Activated effector memory CD4-positive, alpha-beta T cell treated with anti-CD3 and anti-CD28 coated beads, Interleukin-2, amount 50 U/mL, for 16 hours (primary cell): ENCODE results near the gene ARHGAP35.

Experiments
- DNase-seq: peaks from one replicate; pipeline ENCODE4 v3.0.0-alpha.2; 2020

Gene ARHGAP35

GRCh38 chr19:46904114-46905060, 43.6 kb downstream of the ARHGAP35 start:
- DNase-seq = no peak

- no peak for DNase-seq
These were observed 45.4 kb downstream of the ARHGAP35 start for GRCh38 chr19:46906221-46906620.

GRCh38 chr19:46907880-46908279, 47.1 kb downstream of the ARHGAP35 start:
- DNase-seq = no peak

GRCh38 chr19:46909356-46909755, 48.6 kb downstream of the ARHGAP35 start:
- no peak for DNase-seq
